ENCODE measurements around the gene EGFL7. TPM values are rescaled to one million over a fixed set of nuclear protein-coding genes. Genes with fewer than 3 reads are reported as not detected.

Gene EGFL7
- total RNA-seq, 1 donor from 2014 or later, result 6.9 TPM

GRCh38 chr9:136714893-136715274 lies 52.2 kb downstream of the EGFL7 start:
- Mint-ChIP-seq H3K36me3 (ENCODE audit: unreplicated experiment) (no peaks in the 10 kb centered on the region), H3K4me1 (ENCODE audit: unreplicated experiment) (peaks cover 24% of the 10 kb centered on the region), H3K27me3 (ENCODE audit: unreplicated experiment) (no peaks in the 10 kb centered on the region), H3K27ac (ENCODE audit: unreplicated experiment) (no peak overlapping the region), H3K4me3 (ENCODE audit: unreplicated experiment) (no peak overlapping the region), H3K9me3 (ENCODE audit: unreplicated experiment) (no peaks in the 10 kb centered on the region)
- no peak for DNase-seq (ENCODE audit: extremely low spot score, unreplicated experiment)
- TF ChIP-seq CTCF (IDR thresholded peaks at IDR 0.05), result no peak

GRCh38 chr9:136717399-136717798 lies 54.7 kb downstream of the EGFL7 start:
- Mint-ChIP-seq H3K27me3 (ENCODE audit: unreplicated experiment) (no peaks in the 10 kb centered on the region), H3K27ac (ENCODE audit: unreplicated experiment) (no peak overlapping the region), H3K36me3 (ENCODE audit: unreplicated experiment) (no peaks in the 10 kb centered on the region), H3K4me3 (ENCODE audit: unreplicated experiment) (no peak overlapping the region), H3K4me1 (ENCODE audit: unreplicated experiment) (peaks cover 25% of the 10 kb centered on the region), H3K9me3 (ENCODE audit: unreplicated experiment) (no peaks in the 10 kb centered on the region)
- DNase-seq (ENCODE audit: extremely low spot score, unreplicated experiment), result no peak
- no peak for TF ChIP-seq CTCF (IDR thresholded peaks at IDR 0.05)

GRCh38 chr9:136718345-136719194 lies 55.9 kb downstream of the EGFL7 start:
- no peak for DNase-seq (ENCODE audit: extremely low spot score, unreplicated experiment)
- H3K27ac Mint-ChIP-seq (ENCODE audit: unreplicated experiment), result no peak overlapping the region

GRCh38 chr9:136719195-136719880 lies 56.6 kb downstream of the EGFL7 start:
- no peak for DNase-seq (ENCODE audit: extremely low spot score, unreplicated experiment)
- no peak for TF ChIP-seq CTCF (IDR thresholded peaks at IDR 0.05)
- H3K27me3 Mint-ChIP-seq (ENCODE audit: unreplicated experiment), result no peaks in the 10 kb centered on the region
- H3K36me3 Mint-ChIP-seq (ENCODE audit: unreplicated experiment), result peaks cover 8% of the 10 kb centered on the region
- H3K4me1 Mint-ChIP-seq (ENCODE audit: unreplicated experiment), result peaks cover 19% of the 10 kb centered on the region
- no peak overlapping the region for H3K27ac Mint-ChIP-seq (ENCODE audit: unreplicated experiment)
- H3K4me3 Mint-ChIP-seq (ENCODE audit: unreplicated experiment), result no peak overlapping the region
- H3K9me3 Mint-ChIP-seq (ENCODE audit: unreplicated experiment), result no peaks in the 10 kb centered on the region

More at GRCh38 chr9:136718345-136719194, 55.9 kb downstream of the EGFL7 start:
- Mint-ChIP-seq H3K4me1 (ENCODE audit: unreplicated experiment) (peaks cover 20% of the 10 kb centered on the region), H3K4me3 (ENCODE audit: unreplicated experiment) (no peak overlapping the region), H3K27me3 (ENCODE audit: unreplicated experiment) (no peaks in the 10 kb centered on the region), H3K9me3 (ENCODE audit: unreplicated experiment) (no peaks in the 10 kb centered on the region), H3K36me3 (ENCODE audit: unreplicated experiment) (peaks cover under 1% of the 10 kb centered on the region)
- no peak for TF ChIP-seq CTCF (IDR thresholded peaks at IDR 0.05)

GRCh38 chr9:136720251-136720897 lies 57.7 kb downstream of the EGFL7 start:
- Mint-ChIP-seq H3K27ac (ENCODE audit: unreplicated experiment) (peak overlapping the region; percentile 27), H3K36me3 (ENCODE audit: unreplicated experiment) (peaks cover 12% of the 10 kb centered on the region), H3K4me3 (ENCODE audit: unreplicated experiment) (no peak overlapping the region), H3K4me1 (ENCODE audit: unreplicated experiment) (peaks cover 17% of the 10 kb centered on the region), H3K9me3 (ENCODE audit: unreplicated experiment) (no peaks in the 10 kb centered on the region), H3K27me3 (ENCODE audit: unreplicated experiment) (no peaks in the 10 kb centered on the region)
- TF ChIP-seq CTCF (IDR thresholded peaks at IDR 0.05), result no peak
- DNase-seq (ENCODE audit: extremely low spot score, unreplicated experiment), result no peak

All from osteocyte (in vitro differentiated cells).